ENCODE results near the gene RIOX2. TPM values are rescaled to one million over a fixed set of nuclear protein-coding genes. Genes with fewer than 3 reads are reported as not detected.

RIOX2 gene
- total and polyA plus RNA-seq, 2 of the 8 experiments (the other 6 are each of a cell fraction or from before 2014, with no cell fraction given), result 3.8 to 16.4 TPM

GRCh38 chr3:97996988-97997387 lies 24.8 kb upstream of the RIOX2 start (continued):
- TF ChIP-seq MAFK (IDR thresholded peaks at IDR 0.05; ENCODE audit: low read depth, low read length), result no peak
- no peak for TF ChIP-seq CHD1 (IDR thresholded peaks at IDR 0.05; ENCODE audit: low read depth, low read length)
